ENCODE data around the gene KLHDC10.
"Not testable (repeated sequence)": the region's sequence is repeated elsewhere in the genome, so short reads cannot be mapped to it uniquely, and the experiment has no call there.

The KLHDC10 gene

DNA sequence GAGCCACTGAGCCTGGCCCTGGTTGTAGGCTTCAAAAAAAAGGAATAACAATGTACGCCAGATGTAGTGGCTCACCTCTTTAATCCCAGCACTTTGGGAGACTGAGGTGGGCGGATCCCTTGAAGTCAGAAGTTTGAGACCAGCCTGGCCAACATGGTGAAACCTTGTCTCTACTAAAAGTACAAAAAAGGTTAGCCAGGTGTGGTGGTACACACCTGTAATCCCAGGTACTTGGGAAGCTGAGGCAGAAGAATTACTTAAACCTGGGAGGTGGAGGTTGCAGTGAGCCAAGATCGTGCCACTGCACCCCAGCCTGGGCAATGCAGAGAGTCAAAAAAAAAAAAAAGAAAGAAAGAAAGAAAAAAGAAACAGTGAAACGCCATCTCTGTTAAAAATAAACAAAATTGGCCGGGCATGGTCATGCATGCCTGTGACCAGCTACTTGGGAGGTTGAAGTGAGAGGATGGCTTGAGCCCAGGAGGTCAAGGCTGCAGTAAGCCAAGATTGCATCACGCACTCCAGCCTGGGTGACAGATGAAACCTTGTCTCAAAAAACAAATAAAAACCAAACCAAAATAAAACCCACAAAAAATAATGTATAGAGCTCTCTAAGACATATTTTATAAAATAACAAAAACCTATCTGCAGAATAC is 4.7 kb upstream of the KLHDC10 start:
- TF ChIP-seq, protein P1, sequence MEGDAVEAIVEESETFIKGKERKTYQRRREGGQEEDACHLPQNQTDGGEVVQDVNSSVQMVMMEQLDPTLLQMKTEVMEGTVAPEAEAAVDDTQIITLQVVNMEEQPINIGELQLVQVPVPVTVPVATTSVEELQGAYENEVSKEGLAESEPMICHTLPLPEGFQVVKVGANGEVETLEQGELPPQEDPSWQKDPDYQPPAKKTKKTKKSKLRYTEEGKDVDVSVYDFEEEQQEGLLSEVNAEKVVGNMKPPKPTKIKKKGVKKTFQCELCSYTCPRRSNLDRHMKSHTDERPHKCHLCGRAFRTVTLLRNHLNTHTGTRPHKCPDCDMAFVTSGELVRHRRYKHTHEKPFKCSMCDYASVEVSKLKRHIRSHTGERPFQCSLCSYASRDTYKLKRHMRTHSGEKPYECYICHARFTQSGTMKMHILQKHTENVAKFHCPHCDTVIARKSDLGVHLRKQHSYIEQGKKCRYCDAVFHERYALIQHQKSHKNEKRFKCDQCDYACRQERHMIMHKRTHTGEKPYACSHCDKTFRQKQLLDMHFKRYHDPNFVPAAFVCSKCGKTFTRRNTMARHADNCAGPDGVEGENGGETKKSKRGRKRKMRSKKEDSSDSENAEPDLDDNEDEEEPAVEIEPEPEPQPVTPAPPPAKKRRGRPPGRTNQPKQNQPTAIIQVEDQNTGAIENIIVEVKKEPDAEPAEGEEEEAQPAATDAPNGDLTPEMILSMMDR (IDR thresholded peaks at IDR 0.05; ENCODE audit: low read depth, low read length): no peak
- H3K4me3 ChIP-seq (ENCODE audit: low read depth, low read length): no peak overlapping the region

DNA sequence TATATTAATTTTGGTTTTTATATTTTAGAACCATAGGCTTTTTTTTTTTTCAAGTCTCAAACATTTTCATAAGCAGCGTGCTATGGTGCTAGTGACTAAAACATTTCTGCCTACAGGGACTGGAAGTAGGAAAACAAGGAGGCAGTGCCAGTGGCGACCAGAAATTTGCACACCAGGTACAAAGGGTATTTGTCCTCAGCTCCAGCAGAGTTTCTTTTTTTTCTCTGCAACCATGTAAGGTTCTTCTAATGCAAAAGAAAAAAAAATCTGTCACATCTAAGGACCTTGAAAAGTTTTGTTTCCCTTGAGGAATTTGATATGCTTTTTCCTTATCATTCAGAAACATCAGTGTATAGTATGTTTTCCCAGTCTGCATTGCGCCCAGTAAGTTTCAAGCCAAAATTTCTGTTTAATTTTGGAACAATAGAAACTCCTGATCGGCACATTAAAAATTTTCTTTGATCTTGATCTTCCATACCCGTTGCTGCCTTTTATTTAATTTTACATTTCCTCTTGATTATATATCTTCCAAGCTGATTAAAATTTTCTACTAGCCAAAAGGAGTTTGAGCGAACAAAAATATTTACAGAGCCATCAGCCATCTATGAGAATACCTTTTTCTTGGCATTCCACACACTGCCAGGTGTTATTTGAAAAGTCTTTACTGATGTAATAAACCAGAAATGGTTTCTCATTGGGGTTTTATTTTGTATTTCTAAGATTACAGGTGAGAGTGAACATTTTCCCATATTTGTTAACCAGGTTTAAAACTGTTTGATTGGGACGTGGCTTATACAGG is 956 bp upstream of the KLHDC10 start:
- TF ChIP-seq, protein P1 (IDR thresholded peaks at IDR 0.05; ENCODE audit: low read depth, low read length): no peak
- H3K4me3 ChIP-seq (ENCODE audit: low read depth, low read length): peak overlapping the region; percentile 97

DNA sequence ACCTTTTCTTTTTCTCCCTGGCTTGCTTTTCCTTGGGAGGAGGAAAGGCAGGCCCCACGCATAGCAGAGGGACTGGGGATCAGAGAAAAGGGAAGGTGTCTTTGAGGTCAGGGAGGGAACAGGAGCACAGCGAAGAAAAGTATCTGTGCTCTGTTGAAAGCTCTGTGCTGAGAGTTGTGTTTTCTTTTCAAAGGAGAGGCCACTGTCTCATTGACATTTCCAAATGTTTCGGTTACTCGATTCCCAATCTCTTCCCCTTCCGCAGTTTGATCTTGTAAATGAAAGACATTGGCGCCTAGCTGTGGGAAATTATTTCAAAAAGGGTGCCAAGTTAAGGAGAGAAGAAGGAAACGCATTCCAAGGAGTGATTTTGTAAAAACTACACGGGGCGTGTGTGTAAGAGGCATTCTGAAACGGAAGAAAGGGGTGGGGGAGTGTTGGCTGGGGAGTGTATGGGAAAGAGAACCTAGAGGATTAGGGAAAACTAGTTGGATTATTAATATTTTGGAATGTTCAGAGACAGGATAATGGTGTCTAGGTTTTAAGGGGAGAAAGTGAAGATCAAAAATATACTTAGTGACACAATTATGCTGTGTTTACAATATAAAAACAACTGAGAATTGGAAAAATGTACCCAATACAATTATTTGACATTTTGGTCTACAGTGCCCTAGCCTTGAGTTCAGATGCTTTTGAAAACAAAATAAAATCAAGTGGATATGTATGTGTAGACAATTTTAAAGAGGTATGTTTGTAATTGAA is 708 bp downstream of the KLHDC10 start:
- H3K4me3 ChIP-seq (ENCODE audit: low read depth, low read length): peak overlapping the region; percentile 97
- TF ChIP-seq, protein P1 (IDR thresholded peaks at IDR 0.05; ENCODE audit: low read depth, low read length): no peak

DNA sequence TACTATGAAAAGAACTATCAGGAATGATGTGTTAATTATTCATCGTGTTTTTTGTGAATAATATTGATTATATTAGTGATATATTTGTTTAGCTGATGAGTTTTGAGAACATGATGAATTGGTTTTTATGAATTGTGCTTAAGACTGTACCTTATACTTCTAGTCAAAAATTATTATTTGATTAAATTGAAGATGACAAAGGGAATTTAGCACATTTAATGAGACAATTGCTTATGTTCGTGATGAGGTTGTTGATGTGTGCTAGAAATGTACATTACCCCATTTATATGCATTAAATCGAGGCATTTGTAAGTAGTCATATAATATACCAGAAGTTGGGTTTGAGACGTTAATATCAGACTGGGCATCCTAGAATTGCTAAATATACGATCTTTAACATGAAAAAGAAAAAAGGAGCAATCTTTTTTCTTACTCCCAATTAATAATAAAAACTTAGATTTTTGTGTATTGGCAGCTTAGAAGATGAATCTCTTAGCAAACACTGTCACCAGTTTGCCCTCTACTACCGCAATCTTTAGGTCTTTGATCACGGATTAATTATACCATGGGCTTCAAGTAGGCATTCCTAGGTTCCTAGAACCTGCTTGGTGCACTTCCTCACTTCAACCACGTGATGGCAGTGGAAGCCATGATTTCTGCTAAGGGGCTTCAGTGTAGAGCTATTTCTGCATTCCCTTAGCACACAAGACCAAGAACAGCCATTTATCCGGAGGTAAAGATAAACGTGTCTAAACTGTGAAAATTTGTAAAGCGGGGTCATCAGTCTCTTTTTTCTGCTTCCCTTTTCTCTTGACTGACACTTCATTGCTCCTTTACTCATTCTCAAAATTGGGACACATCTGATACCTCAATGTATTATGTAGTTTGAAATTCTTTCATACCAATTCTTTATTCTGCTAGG is 1.6 kb downstream of the KLHDC10 start:
- peak overlapping the region; percentile 97 for H3K4me3 ChIP-seq (ENCODE audit: low read depth, low read length)
- TF ChIP-seq, protein P1 (IDR thresholded peaks at IDR 0.05; ENCODE audit: low read depth, low read length): peak; percentile 89

DNA sequence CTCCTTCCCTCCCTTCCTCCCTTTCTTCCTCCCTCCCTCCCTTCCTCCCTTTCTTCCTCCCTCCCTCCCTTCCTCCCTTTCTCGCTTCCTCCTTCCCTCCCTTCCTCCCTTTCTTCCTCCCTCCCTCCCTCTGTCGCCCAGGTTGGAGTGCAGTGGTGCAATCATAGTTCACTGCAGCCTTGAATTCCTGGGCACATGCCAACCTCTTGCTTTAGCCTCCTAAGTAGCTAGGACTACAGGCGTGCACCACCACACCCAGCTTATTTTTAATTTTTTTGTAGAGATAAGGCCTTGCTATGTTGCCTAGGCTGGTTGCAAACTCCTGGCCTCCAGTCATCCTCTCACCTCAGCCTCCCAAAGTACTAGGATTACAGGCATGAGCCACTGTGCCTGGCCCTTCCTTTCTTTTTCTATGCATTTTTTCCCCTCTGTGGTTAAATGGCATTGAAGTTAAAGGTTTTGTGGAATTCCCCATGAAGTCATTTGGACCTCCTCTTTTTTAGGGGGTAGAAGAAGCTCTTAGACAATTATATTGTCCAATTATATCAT is 9.6 kb downstream of the KLHDC10 start:
- TF ChIP-seq, protein P1 (IDR thresholded peaks at IDR 0.05; ENCODE audit: low read depth, low read length): no peak
- H3K4me3 ChIP-seq (ENCODE audit: low read depth, low read length): no peak overlapping the region

DNA sequence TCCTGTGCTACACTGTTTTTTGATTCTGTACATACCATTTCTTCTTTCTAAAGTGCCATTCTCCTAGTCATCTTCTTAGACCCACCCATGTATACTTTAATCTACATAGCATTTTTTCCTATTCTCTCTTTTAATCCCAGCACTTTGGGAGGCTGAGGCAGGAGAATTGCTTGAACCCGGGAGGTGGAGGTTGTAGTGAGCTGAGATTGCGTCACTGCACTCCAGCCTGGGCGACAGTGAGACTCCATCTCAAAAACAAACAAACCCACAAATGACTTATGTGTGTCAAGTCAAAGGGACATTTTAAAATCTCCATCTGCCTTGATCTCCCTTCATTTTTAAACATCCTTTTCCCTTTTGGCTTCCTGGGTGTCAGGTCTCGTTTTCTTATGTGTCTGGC is 13.2 kb downstream of the KLHDC10 start:
- not testable (repeated sequence) for H3K4me3 ChIP-seq (ENCODE audit: low read depth, low read length)
